ENCODE data around the gene PIK3C3. TPM values are rescaled to one million over a fixed set of nuclear protein-coding genes. Genes with fewer than 3 reads are reported as not detected.
"Not testable (repeated sequence)": the region's sequence is repeated elsewhere in the genome, so short reads cannot be mapped to it uniquely, and the experiment has no call there.

Gene PIK3C3
- total and polyA plus RNA-seq, 9 of the 15 experiments (the other 6 are each of a cell fraction or from before 2014, with no cell fraction given): 27.0 to 101 (median 42.9) TPM

GRCh38 chr18:42049536-42049935 is 94.5 kb downstream of the PIK3C3 start:
- WGBS (ENCODE audit: insufficient coverage, low coverage, missing lambda C conversion rate): 93% methylated on average over 3 of the region's 15 CpGs
- H3K9me3 ChIP-seq (replicated peaks; ENCODE audit: control insufficient read depth, insufficient read depth, low read depth, low read length); H3K27ac ChIP-seq (ENCODE audit: extremely low read depth, low read depth, low read length); H3K9me1 ChIP-seq (ENCODE audit: control insufficient read depth, insufficient read depth, low read length); H2AFZ ChIP-seq (ENCODE audit: low read depth, low read length); H3K79me2 ChIP-seq (ENCODE audit: control insufficient read depth, insufficient read depth, low read length); H3K4me1 ChIP-seq (replicated peaks in 1 of 2; ENCODE audit: control insufficient read depth in 2 of 2, insufficient read depth in 2 of 2, low read length in 2 of 2); intact Hi-C loops (cut with micrococcal nuclease); H3K4me3 ChIP-seq; in situ Hi-C loops (cut with MboI); H4K20me1 ChIP-seq (replicated peaks; ENCODE audit: control insufficient read depth, insufficient read depth, low read length); FAIRE-seq; H3K36me3 ChIP-seq (ENCODE audit: control insufficient read depth, insufficient read depth, low read length); CTCF ChIA-PET (ENCODE audit: low intra/inter-chr PET ratio); H3K9ac ChIP-seq (ENCODE audit: insufficient read depth in 1 of 2, low read depth in 2 of 2, low read length in 2 of 2); POLR2A ChIA-PET; ATAC-seq; BruUV-seq (replicated peaks); H3K4me2 ChIP-seq (ENCODE audit: insufficient read depth, low read length); H3K27me3 ChIP-seq (ENCODE audit: control insufficient read depth in 2 of 2, insufficient read depth in 2 of 2, low read length in 2 of 2); DNase-seq (ENCODE audit: extremely low read depth in 1 of 4, low spot score in 3 of 4): not testable (repeated sequence)

- BruUV-seq (replicated peaks): no TSS peak
These were observed 96.4 kb downstream of the PIK3C3 start for GRCh38 chr18:42051411-42051810.

More at GRCh38 chr18:42051411-42051810, 96.4 kb downstream of the PIK3C3 start:
- no peak overlapping the region for H3K9ac ChIP-seq (ENCODE audit: insufficient read depth in 1 of 2, low read depth in 2 of 2, low read length in 2 of 2)
- H3K9me1 ChIP-seq (ENCODE audit: control insufficient read depth, insufficient read depth, low read length): no peaks in the 10 kb centered on the region
- H3K27me3 ChIP-seq (ENCODE audit: control insufficient read depth in 2 of 2, insufficient read depth in 2 of 2, low read length in 2 of 2): no peaks in the 10 kb centered on the region
- no peaks in the 10 kb centered on the region for H3K4me1 ChIP-seq (replicated peaks in 1 of 2; ENCODE audit: control insufficient read depth in 2 of 2, insufficient read depth in 2 of 2, low read length in 2 of 2)
- no peak for FAIRE-seq
- intact Hi-C loops (cut with micrococcal nuclease): loop anchor here (5.0 kb wide), 2 partner anchors 1221 to 1546 kb away; no protein-coding TSS in a partner anchor
- TF ChIP-seq BRD9 (IDR thresholded peaks at IDR 0.05; ENCODE audit: low read depth, partially characterized antibody): no peak
- no peak for TF ChIP-seq MTA2 (IDR thresholded peaks at IDR 0.05; ENCODE audit: low read depth)
- TF ChIP-seq, protein P1, sequence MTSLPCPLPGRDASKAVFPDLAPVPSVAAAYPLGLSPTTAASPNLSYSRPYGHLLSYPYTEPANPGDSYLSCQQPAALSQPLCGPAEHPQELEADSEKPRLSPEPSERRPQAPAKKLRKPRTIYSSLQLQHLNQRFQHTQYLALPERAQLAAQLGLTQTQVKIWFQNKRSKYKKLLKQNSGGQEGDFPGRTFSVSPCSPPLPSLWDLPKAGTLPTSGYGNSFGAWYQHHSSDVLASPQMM (CRISPR knock-in tag; IDR thresholded peaks at IDR 0.05): no peak
- TF ChIP-seq ZNF75A (CRISPR knock-in tag; IDR thresholded peaks at IDR 0.05): no peak
- TF ChIP-seq ZSCAN29 (IDR thresholded peaks at IDR 0.05): no peak
- no peak for TF ChIP-seq CBX5 (IDR thresholded peaks at IDR 0.05; ENCODE audit: borderline replicate concordance, low read depth)
- no peak for TF ChIP-seq ZNF24 (IDR thresholded peaks at IDR 0.05)
- no peak for TF ChIP-seq BHLHE40 (IDR thresholded peaks at IDR 0.05; ENCODE audit: low read length)
- no peak for TF ChIP-seq NR3C1 (CRISPR knock-in tag; IDR thresholded peaks at IDR 0.05)
- no peak for TF ChIP-seq ILK (tag; IDR thresholded peaks at IDR 0.05; ENCODE audit: borderline replicate concordance, low read depth)
- TF ChIP-seq BRD4 (IDR thresholded peaks at IDR 0.05): no peak
- no peaks in the 10 kb centered on the region for H3K9me3 ChIP-seq (replicated peaks; ENCODE audit: control insufficient read depth, insufficient read depth, low read depth, low read length)
- no peak for ATAC-seq
- no peak for DNase-seq (ENCODE audit: extremely low read depth in 1 of 4, low spot score in 3 of 4)
- ChIA-PET CTCF (ENCODE audit: low intra/inter-chr PET ratio) (no interaction called here), POLR2A (no interaction called here)
- no peak overlapping the region for H3K4me3 ChIP-seq
- H4K20me1 ChIP-seq (replicated peaks; ENCODE audit: control insufficient read depth, insufficient read depth, low read length): no peaks in the 10 kb centered on the region; the same call in 1 of the 2 replicates
- no peak overlapping the region for H3K27ac ChIP-seq (ENCODE audit: extremely low read depth, low read depth, low read length)
- no peak overlapping the region for H2AFZ ChIP-seq (ENCODE audit: low read depth, low read length)
- H3K4me2 ChIP-seq (ENCODE audit: insufficient read depth, low read length): no peak overlapping the region
- H3K36me3 ChIP-seq (ENCODE audit: control insufficient read depth, insufficient read depth, low read length): peaks cover 4% of the 10 kb centered on the region; the same call in 1 of the 3 replicates
- H3K79me2 ChIP-seq (ENCODE audit: control insufficient read depth, insufficient read depth, low read length): no peaks in the 10 kb centered on the region
- in situ Hi-C loops (cut with MboI): loop anchor here (25.0 kb wide), 1 partner anchor 1211 kb away; no protein-coding TSS in a partner anchor
